ENCODE results near the gene TTC39C. TPM values are rescaled to one million over a fixed set of nuclear protein-coding genes. Genes with fewer than 3 reads are reported as not detected.

Gene TTC39C
- polyA plus RNA-seq, 2 of the 4 experiments (the other 2 are of a cell fraction) = 8.7 to 18.4 TPM

DNA sequence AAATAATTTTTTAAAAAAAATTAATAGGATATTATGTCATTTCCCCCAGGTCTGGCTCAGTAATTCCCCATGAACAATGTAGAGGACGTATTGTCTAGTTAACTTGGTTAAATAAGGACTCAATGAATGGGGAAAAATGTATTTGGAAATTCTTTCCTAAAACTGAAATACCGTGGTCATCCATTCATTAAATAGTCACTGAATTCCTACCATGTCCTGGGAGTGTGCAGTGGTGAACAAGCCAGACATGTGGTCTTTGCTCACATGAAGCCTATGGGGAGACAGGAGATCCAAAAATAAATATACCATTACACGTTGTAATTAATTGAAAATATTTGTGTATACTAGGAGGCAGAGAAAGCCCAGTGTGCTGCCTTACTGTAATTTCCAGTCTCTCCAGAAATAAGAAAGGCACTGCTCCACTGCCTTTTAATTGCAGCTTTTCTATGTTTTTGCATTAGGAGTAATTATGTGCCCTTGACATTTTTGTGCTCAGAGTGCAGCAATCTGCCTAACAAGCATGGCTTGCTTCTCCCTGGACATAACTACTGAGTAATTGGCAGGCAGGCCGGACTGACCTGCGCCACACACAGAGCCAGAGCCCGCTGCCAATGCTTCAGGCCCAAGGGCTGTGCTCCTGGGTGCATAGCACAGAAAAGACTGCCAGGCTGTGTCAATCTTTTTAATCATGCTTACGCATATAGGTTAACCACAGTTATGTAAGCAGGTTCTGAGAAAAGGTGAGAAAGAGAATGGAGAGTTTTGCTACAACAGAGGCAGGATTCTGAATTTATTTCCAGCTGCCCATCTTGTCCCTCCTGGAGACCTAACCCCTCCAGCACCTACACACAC lies 22.2 kb upstream of the TTC39C start (continued):
- no peak for TF ChIP-seq REST (IDR thresholded peaks at IDR 0.05)
- TF ChIP-seq ZFP36 (IDR thresholded peaks at IDR 0.05; ENCODE audit: borderline replicate concordance, partially characterized antibody) = no peak
- no peak for TF ChIP-seq NPAS2 (CRISPR knock-in tag; IDR thresholded peaks at IDR 0.05; ENCODE audit: borderline replicate concordance)
- TF ChIP-seq JUN (IDR thresholded peaks at IDR 0.05) = no peak

- WGBS (ENCODE audit: missing lambda C conversion rate) = 66% methylated on average over 2 of the region's 2 CpGs
- Histone ChIP-seq H3K27ac (no peak overlapping the region), H3K4me3 (no peak overlapping the region), H3K4me1 (peaks cover 14% of the 10 kb centered on the region; the same call in 2 of the 3 replicates), H3K9me3 (no peaks in the 10 kb centered on the region), H3K4me2 (no peak overlapping the region)
- ChIA-PET CTCF (interaction anchor here (1.4 to 1.5 kb wide), 2 partner anchors 10 to 13 kb away, joined by 3 to 4 read pairs; no protein-coding TSS in a partner anchor), POLR2A (no interaction called here)
- FAIRE-seq (no peak), ATAC-seq (no peak), DNase-seq (ENCODE audit: low read depth in 1 of 2, low spot score in 1 of 2) (no peak)
- TF ChIP-seq HOXA7 (CRISPR knock-in tag; IDR thresholded peaks at IDR 0.05) (no peak), MYC (IDR thresholded peaks at IDR 0.05; ENCODE audit: borderline replicate concordance, low read length) (no peak), ZC3H11A (IDR thresholded peaks at IDR 0.05) (no peak), CHD2 (IDR thresholded peaks at IDR 0.05; ENCODE audit: low read length, partially characterized antibody) (no peak), RAD21 (conservative IDR thresholded peaks at IDR 0.05 in 1 of 2, IDR thresholded peaks at IDR 0.05 in 1 of 2) (no peak), HEYL (CRISPR knock-in tag; IDR thresholded peaks at IDR 0.05) (no peak), PHF8 (IDR thresholded peaks at IDR 0.05; ENCODE audit: borderline replicate concordance, low read depth) (no peak), NFE2L2 (conservative IDR thresholded peaks at IDR 0.05; ENCODE audit: low read length) (no peak), HDAC2 (IDR thresholded peaks at IDR 0.05) (no peak)
- TF ChIP-seq, protein P1, sequence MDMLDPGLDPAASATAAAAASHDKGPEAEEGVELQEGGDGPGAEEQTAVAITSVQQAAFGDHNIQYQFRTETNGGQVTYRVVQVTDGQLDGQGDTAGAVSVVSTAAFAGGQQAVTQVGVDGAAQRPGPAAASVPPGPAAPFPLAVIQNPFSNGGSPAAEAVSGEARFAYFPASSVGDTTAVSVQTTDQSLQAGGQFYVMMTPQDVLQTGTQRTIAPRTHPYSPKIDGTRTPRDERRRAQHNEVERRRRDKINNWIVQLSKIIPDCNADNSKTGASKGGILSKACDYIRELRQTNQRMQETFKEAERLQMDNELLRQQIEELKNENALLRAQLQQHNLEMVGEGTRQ (IDR thresholded peaks at IDR 0.05) = no peak
Observed at GRCh38 chr18:23992941-23993280, 21.6 kb upstream of the TTC39C start.

- POLR2A ChIA-PET = no interaction called here
- no peak for FAIRE-seq
- H3K27ac ChIP-seq = peak overlapping the region; percentile 23 to 46; a peak in 2 of 6 replicates
Observed at GRCh38 chr18:23994361-23994902, 20.1 kb upstream of the TTC39C start.

More at GRCh38 chr18:23994361-23994902, 20.1 kb upstream of the TTC39C start:
- Histone ChIP-seq H3K9me3 (no peaks in the 10 kb centered on the region), H3K4me3 (no peak overlapping the region), H3K4me2 (peak overlapping the region; percentile 66), H3K4me1 (peaks cover 18% of the 10 kb centered on the region; the same call in 2 of the 3 replicates)
- TF ChIP-seq KDM5A (IDR thresholded peaks at IDR 0.05) (no peak), GATA3 (IDR thresholded peaks at IDR 0.05; ENCODE audit: borderline replicate concordance) (no peak), CBX8 (IDR thresholded peaks at IDR 0.05) (no peak), CHD4 (IDR thresholded peaks at IDR 0.05; ENCODE audit: borderline replicate concordance) (no peak), POLR2A (IDR thresholded peaks at IDR 0.05; ENCODE audit: low read length) (no peak), JUNB (IDR thresholded peaks at IDR 0.05) (no peak), ZC3H11A (IDR thresholded peaks at IDR 0.05) (no peak), CBX2 (IDR thresholded peaks at IDR 0.05; ENCODE audit: borderline replicate concordance, low read depth) (no peak), BHLHE40 (IDR thresholded peaks at IDR 0.05; ENCODE audit: low read depth, low read length) (no peak), HEYL (CRISPR knock-in tag; IDR thresholded peaks at IDR 0.05) (no peak)
- TF ChIP-seq, protein P2, sequence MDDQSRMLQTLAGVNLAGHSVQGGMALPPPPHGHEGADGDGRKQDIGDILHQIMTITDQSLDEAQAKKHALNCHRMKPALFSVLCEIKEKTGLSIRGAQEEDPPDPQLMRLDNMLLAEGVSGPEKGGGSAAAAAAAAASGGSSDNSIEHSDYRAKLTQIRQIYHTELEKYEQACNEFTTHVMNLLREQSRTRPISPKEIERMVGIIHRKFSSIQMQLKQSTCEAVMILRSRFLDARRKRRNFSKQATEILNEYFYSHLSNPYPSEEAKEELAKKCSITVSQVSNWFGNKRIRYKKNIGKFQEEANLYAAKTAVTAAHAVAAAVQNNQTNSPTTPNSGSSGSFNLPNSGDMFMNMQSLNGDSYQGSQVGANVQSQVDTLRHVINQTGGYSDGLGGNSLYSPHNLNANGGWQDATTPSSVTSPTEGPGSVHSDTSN (IDR thresholded peaks at IDR 0.05) = no peak
- TF ChIP-seq, protein P3, sequence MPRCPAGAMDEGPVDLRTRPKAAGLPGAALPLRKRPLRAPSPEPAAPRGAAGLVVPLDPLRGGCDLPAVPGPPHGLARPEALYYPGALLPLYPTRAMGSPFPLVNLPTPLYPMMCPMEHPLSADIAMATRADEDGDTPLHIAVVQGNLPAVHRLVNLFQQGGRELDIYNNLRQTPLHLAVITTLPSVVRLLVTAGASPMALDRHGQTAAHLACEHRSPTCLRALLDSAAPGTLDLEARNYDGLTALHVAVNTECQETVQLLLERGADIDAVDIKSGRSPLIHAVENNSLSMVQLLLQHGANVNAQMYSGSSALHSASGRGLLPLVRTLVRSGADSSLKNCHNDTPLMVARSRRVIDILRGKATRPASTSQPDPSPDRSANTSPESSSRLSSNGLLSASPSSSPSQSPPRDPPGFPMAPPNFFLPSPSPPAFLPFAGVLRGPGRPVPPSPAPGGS (IDR thresholded peaks at IDR 0.05) = no peak
- TF ChIP-seq, protein P4, sequence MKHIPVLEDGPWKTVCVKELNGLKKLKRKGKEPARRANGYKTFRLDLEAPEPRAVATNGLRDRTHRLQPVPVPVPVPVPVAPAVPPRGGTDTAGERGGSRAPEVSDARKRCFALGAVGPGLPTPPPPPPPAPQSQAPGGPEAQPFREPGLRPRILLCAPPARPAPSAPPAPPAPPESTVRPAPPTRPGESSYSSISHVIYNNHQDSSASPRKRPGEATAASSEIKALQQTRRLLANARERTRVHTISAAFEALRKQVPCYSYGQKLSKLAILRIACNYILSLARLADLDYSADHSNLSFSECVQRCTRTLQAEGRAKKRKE (CRISPR knock-in tag; IDR thresholded peaks at IDR 0.05; ENCODE audit: low read depth) = no peak
- ATAC-seq (peak; percentile 83 to 89), DNase-seq (ENCODE audit: low read depth in 1 of 2, low spot score in 1 of 2) (peak in 1 of 2 experiments; percentile 44)
- CTCF ChIA-PET = interaction anchor here (1.4 kb wide), 1 partner anchor 14 kb away, joined by 3 read pairs; no protein-coding TSS in a partner anchor
- 16% methylated on average over 9 of the region's 9 CpGs for WGBS (ENCODE audit: missing lambda C conversion rate)
